GM12878 (cell line): ENCODE measurements around the gene XIRP1. TPM values are rescaled to one million over a fixed set of nuclear protein-coding genes. Genes with fewer than 3 reads are reported as not detected.

Source experiments
- ATAC-seq: fragments of 200-7000 bp; cut with Tn5 transposase; 3 replicates; pipeline ENCODE4 v1.9.1; 2020; ENCODE audit warnings: mild to moderate bottlenecking, moderate library complexity
- BruUV-seq: library from RNA; stranded (reverse); fragments of 400-500 nt; replicated peaks from 2 replicates; lab custom pipeline; 2021; lab: Mats Ljungman, UMichigan
- CTCF ChIA-PET: fragments of 300-600 bp; sonication (Branson Sonifier 250); formaldehyde crosslinking; extraction: SDS; loops from one replicate; lab custom pipeline; 2021; ENCODE audit warnings: inconsistent platforms; lab: Yijun Ruan, JAX
- POLR2A ChIA-PET: fragments of 350-600 bp; formaldehyde crosslinking; extraction: SDS; loops from one replicate; lab custom pipeline; 2021; ENCODE audit warnings: inconsistent platforms; lab: Charles Lee
- RAD21 ChIA-PET: fragments of 300-600 bp; sonication (Branson Sonifier 250); formaldehyde crosslinking; loops from one replicate; lab custom pipeline; 2023; ENCODE audit warnings: antibody characterized with exemption; ENCODE audit not compliant: unreplicated experiment; lab: Charles Lee
- SMC1A ChIA-PET: fragments of 300-600 bp; sonication (Branson Sonifier 250); formaldehyde crosslinking; loops from one replicate; lab custom pipeline; 2023; ENCODE audit not compliant: unreplicated experiment, uncharacterized antibody; lab: Charles Lee
- DNase-seq: peaks from one replicate; pipeline ENCODE4 v3.0.0-alpha.2; 2011; ENCODE audit warnings: low read depth, low spot score
- FAIRE-seq: peaks from 3 replicates; lab custom pipeline; 2011; peaks lifted over from hg19 to GRCh38; lab: Jason Lieb, UNC
- H2AFZ ChIP-seq: 2 replicates; pipeline ENCODE4 v1.6.0; 2011; ENCODE audit warnings: low read depth, low read length, control low read depth; ENCODE audit not compliant: control insufficient read depth
- H3K27ac ChIP-seq: 2 replicates; pipeline ENCODE4 v1.5.1; 2011; ENCODE audit warnings: control low read depth; ENCODE audit not compliant: control insufficient read depth, insufficient read depth
- H3K27me3 ChIP-seq, 2 experiments: replicated peaks in 1 of 2; 2 replicates each; pipeline versions ENCODE4 v1.6.0 to v1.6.1; 2011; ENCODE audit warnings: low read length in 1 of 2; ENCODE audit not compliant: control insufficient read depth in 2 of 2, insufficient read depth in 2 of 2
- H3K36me3 ChIP-seq, 2 experiments: 2 replicates each; pipeline ENCODE4 v1.5.1; 2011; ENCODE audit warnings: low read length in 1 of 2; ENCODE audit not compliant: control insufficient read depth in 2 of 2, insufficient read depth in 2 of 2
- H3K4me1 ChIP-seq: 2 replicates; pipeline ENCODE4 v1.6.1; 2011; ENCODE audit warnings: mild to moderate bottlenecking, low read length, moderate library complexity, mixed read lengths; ENCODE audit not compliant: control insufficient read depth, insufficient read depth
- H3K4me2 ChIP-seq: 2 replicates; pipeline ENCODE4 v1.6.0; 2011; ENCODE audit warnings: control low read depth; ENCODE audit not compliant: control insufficient read depth, insufficient read depth
- H3K4me3 ChIP-seq: fragments of 200-600 bp; sonication (generic); 2 replicates; pipeline ENCODE4 v1.5.1; 2016
- H3K79me2 ChIP-seq: 2 replicates; pipeline ENCODE4 v1.6.0; 2011; ENCODE audit warnings: low read length; ENCODE audit not compliant: control insufficient read depth, insufficient read depth
- H3K9ac ChIP-seq: 2 replicates; pipeline ENCODE4 v1.8.0; 2011; ENCODE audit warnings: low read length, control low read depth, mixed read lengths; ENCODE audit not compliant: control insufficient read depth, insufficient read depth
- H3K9me3 ChIP-seq: replicated peaks from 3 replicates; pipeline ENCODE4 v1.5.1; 2011; ENCODE audit warnings: mild to moderate bottlenecking, low read length; ENCODE audit not compliant: control insufficient read depth, insufficient read depth
- H4K20me1 ChIP-seq: 2 replicates; pipeline ENCODE4 v1.6.0; 2011; ENCODE audit not compliant: control insufficient read depth, insufficient read depth
- BCL3 ChIP-seq: IDR thresholded peaks from 2 replicates; pipeline ENCODE4 v1.6.1; 2011; ENCODE audit warnings: borderline replicate concordance, low read depth, mild to moderate bottlenecking, moderate library complexity, low read length; ENCODE audit not compliant: insufficient read depth, poor library complexity, severe bottlenecking
- CBX3 ChIP-seq: fragments of 200-600 bp; sonication (generic); IDR thresholded peaks from 2 replicates; pipeline ENCODE4 v1.6.1; 2016; ENCODE audit warnings: low read depth, borderline replicate concordance
- HDAC6 ChIP-seq: fragments of 200-600 bp; sonication (generic); IDR thresholded peaks from one replicate; pipeline ENCODE4 v1.8.0; 2017; ENCODE audit warnings: antibody characterized with exemption; ENCODE audit not compliant: unreplicated experiment
- MXI1 ChIP-seq: fragments of 150-350 bp; IDR thresholded peaks from 2 replicates; pipeline ENCODE4 v1.6.1; 2011; ENCODE audit warnings: low read depth, mild to moderate bottlenecking, inconsistent platforms, low read length, improper control_type of control experiment
- NKRF ChIP-seq: fragments of 450-650 bp; conservative IDR thresholded peaks from 2 replicates; pipeline ENCODE4 v1.6.1; 2017; ENCODE audit warnings: mild to moderate bottlenecking, moderate library complexity
- RAD21 ChIP-seq: IDR thresholded peaks from 2 replicates; pipeline ENCODE4 v1.6.1; 2011; ENCODE audit warnings: mild to moderate bottlenecking, low read depth, low read length, moderate library complexity; ENCODE audit not compliant: insufficient read depth
- RCOR1 ChIP-seq: conservative IDR thresholded peaks from 2 replicates; pipeline ENCODE4 v1.6.1; 2012; ENCODE audit warnings: low read depth, low read length, improper control_type of control experiment
- USF1 ChIP-seq: IDR thresholded peaks from 2 replicates; pipeline ENCODE4 v1.6.1; 2011; ENCODE audit warnings: borderline replicate concordance, low read depth, mild to moderate bottlenecking, moderate library complexity, mixed read lengths, low read length; ENCODE audit not compliant: insufficient read depth; ENCODE audit errors: extremely low read length
- YBX1 ChIP-seq: fragments of 450-650 bp; IDR thresholded peaks from 2 replicates; pipeline ENCODE4 v1.6.1; 2016; ENCODE audit warnings: antibody characterized with exemption
- ZBTB33 ChIP-seq: fragments of 450-650 bp; IDR thresholded peaks from 2 replicates; pipeline ENCODE4 v1.6.1; 2017; ENCODE audit warnings: mild to moderate bottlenecking
- ZBTB4 ChIP-seq: fragments of 450-650 bp; formaldehyde crosslinking; IDR thresholded peaks from 2 replicates; pipeline ENCODE4 v1.4.0; 2022; ENCODE audit warnings: mild to moderate bottlenecking, moderate library complexity
- WGBS: methylation state at CpG from one replicate; pipeline ENCODE4 v1.1.6; 2016; ENCODE audit warnings: low lambda C conversion rate; ENCODE audit not compliant: insufficient replicate concordance, insufficient coverage; ENCODE audit errors: missing lambda C conversion rate; 5-methylcytosine and 5-hydroxymethylcytosine counted together
- in situ Hi-C: fragments of 300-500 bp; cut with MboI; formaldehyde crosslinking; loops from 9 replicates; pipeline ENCODE4 v1.14.3; 2018; ENCODE audit warnings: mixed read lengths
- intact Hi-C: fragments of 100-400 bp; cut with micrococcal nuclease; formaldehyde crosslinking; loops from one replicate; pipeline ENCODE4 v1.14.2; 2022; ENCODE audit not compliant: unreplicated experiment
- polyA plus RNA-seq, 11 experiments: library from polyadenylated mRNA; depleted of rRNA in 4 of 11; unstranded in 6 of 11; stranded (reverse) in 5 of 11; fragments of >200 nt; fragmentation: Nextera tagmentation in 4 of 11; fragmentation: Illumina TruSeq in 1 of 11; extraction: Ambion mirVana in 4 of 11; extraction: Trizol in 1 of 11; gene quantifications; 1 replicate in 1 of 11; 2 replicates in 10 of 11; pipeline versions ENCODE4 v1.2.1 to v1.2.3, GENCODE V29; 2011 to 2016; ENCODE audit warnings: inconsistent platforms in 2 of 11, missing spikeins in 2 of 11, low read depth in 1 of 11
- total RNA-seq, 4 experiments: library from RNA; depleted of rRNA in 3 of 4; stranded (reverse); fragments of >200 nt in 3 of 4; fragmentation: Illumina TruSeq in 1 of 4; extraction: Trizol in 1 of 4; gene quantifications; 2 replicates each; pipeline versions ENCODE4 v1.2.1 to v1.2.3, GENCODE V29; 2013 to 2021

Gene XIRP1
- total and polyA plus RNA-seq, 10 of the 15 experiments (the other 5 are each of a cell fraction or from before 2014, with no cell fraction given) = 0.03 to 0.38 (median 0.08) TPM; not detected in 1

GRCh38 chr3:39183211-39184080 is 8.9 kb downstream of the XIRP1 start:
- no peak for DNase-seq
- H3K79me2 ChIP-seq = no peaks in the 10 kb centered on the region
- BruUV-seq = no TSS peak
- H3K4me3 ChIP-seq = no peak overlapping the region
- ATAC-seq = no peak
- H3K27ac ChIP-seq = no peak overlapping the region
- no peaks in the 10 kb centered on the region for H3K27me3 ChIP-seq
- no peak for FAIRE-seq
- no peak overlapping the region for H3K9ac ChIP-seq
- ChIA-PET CTCF (interaction anchor here (0.6 to 15.9 kb wide), 3 partner anchors 57 to 106 kb away, joined by 3 to 756 read pairs (median 6); no protein-coding TSS in a partner anchor), POLR2A (no interaction called here), SMC1A (interaction anchor here (1.2 to 25.3 kb wide), 3 partner anchors 25 to 103 kb away, joined by 3 to 648 read pairs (median 4); partner anchors contain the start of gene CX3CR1), RAD21 (interaction anchor here (1.1 to 16.9 kb wide), 6 partner anchors 10 to 105 kb away, joined by 3 to 456 read pairs (median 3); no protein-coding TSS in a partner anchor)
- intact Hi-C loops = no loop called here
- no peaks in the 10 kb centered on the region for H4K20me1 ChIP-seq
- no peaks in the 10 kb centered on the region for H3K36me3 ChIP-seq
- WGBS = 60% methylated on average over 12 of the region's 12 CpGs
- H3K4me1 ChIP-seq = peaks cover 11% of the 10 kb centered on the region
- in situ Hi-C loops = no loop called here
- no peak overlapping the region for H2AFZ ChIP-seq
- H3K4me2 ChIP-seq = no peak overlapping the region
- no peaks in the 10 kb centered on the region for H3K9me3 ChIP-seq
- TF ChIP-seq MXI1 = no peak
- TF ChIP-seq USF1 = no peak
- no peak for TF ChIP-seq ZBTB4
- TF ChIP-seq RCOR1 = no peak
- no peak for TF ChIP-seq NKRF
- no peak for TF ChIP-seq RAD21
- no peak for TF ChIP-seq CBX3
- no peak for TF ChIP-seq ZBTB33
- no peak for TF ChIP-seq BCL3
- TF ChIP-seq HDAC6 = no peak
- no peak for TF ChIP-seq YBX1
